Myocyte (in vitro differentiated cells): ENCODE results near the gene TAC3. TPM values are rescaled to one million over a fixed set of nuclear protein-coding genes. Genes with fewer than 3 reads are reported as not detected.
"Not testable (repeated sequence)": the region's sequence is repeated elsewhere in the genome, so short reads cannot be mapped to it uniquely, and the experiment has no call there.

Experiments used
- DNase-seq: peaks from one replicate; pipeline ENCODE4 v3.0.0-alpha.2; 2012; ENCODE audit warnings: low read depth
- total RNA-seq: library from RNA; depleted of rRNA; stranded (reverse); fragments of >200 nt; gene quantifications from 2 replicates; pipeline ENCODE4 v1.2.3, GENCODE V29; 2014

TAC3 gene
- total RNA-seq, 1 donor from 2014 or later: not detected

DNA sequence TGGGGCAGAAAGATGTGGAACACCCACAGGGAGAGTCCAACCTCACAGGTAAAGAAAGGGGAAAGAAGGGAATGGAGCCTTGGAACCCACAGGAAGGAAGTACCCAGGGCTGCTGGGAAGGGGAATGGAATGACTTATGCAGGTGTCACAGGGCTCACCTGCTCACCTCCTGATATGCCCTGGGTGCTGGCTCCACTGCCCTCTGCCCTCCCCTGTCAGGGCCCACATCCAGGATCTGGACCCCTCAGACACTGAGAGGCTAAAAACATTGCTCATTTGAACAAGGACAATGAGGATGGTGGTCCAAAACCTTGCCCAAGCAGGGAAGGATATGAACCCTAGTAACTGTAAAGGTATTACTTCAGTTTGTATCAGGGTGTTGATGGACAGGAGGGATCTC lies 29.3 kb downstream of the TAC3 start:
- no peak for DNase-seq

DNA sequence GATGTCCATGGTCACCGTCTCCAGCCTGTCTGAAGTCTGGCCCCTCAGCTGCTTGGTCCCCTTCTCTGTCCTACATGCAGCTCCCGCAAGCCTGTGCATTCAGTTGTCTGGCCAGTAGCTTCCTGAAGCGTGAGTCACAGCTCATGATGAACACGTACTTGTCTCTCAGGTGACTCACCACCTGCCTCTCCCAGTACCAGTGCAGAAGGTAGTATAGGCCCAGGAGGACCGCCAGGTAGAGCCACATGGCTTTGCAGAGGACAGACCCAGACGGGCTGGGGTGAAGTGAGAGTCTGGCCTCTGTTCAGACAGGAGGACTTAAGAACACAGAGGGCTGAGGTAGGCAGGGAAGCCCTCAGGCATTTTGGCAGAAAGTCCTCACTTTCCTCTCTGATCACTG lies 30.6 kb downstream of the TAC3 start:
- not testable (repeated sequence) for DNase-seq

DNA sequence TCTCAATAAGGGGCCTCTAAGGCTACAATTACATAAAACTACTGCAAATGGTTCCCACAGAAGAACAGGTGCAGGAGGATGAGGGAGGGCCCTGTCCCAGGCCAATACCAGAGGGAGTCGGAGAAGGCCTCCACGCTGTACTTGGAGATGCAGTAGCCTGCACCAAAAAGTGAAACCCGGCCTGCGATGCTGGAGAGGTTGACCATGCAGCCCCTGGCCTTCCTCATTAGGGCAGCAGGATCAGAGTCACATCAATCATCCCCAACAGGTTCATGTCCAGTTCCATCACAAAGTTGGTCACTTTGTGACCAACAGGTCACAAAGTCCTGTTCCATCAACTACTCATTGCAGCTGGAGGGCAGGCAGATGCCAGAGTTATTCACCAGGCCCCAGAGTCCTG lies 32.9 kb downstream of the TAC3 start:
- peak; percentile 32 for DNase-seq

- not testable (repeated sequence) for DNase-seq
These were observed 33.6 kb downstream of the TAC3 start for GRCh38 chr12:56982578-56983236.

GRCh38 chr12:56980941-56981530 lies 35.3 kb downstream of the TAC3 start:
- no peak for DNase-seq

DNA sequence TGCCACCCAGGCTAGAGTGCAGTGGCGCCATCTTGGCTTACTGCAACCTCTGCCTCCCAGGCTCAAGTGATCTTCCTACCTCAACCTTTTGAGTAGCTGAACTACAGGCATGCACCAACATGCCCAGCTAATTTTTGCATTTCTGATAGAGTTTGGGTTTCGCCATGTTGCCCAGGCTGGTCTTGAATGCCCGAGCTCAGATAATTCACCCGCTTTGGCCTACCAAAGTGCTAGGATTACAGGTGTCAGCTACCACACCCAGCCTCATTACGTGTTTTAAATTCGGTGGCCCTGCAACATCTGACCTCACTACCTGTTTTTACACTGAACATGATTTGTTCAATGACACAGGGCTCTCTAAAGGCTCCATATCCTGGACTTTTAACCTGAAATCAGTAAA lies 36.1 kb downstream of the TAC3 start:
- DNase-seq: no peak

DNA sequence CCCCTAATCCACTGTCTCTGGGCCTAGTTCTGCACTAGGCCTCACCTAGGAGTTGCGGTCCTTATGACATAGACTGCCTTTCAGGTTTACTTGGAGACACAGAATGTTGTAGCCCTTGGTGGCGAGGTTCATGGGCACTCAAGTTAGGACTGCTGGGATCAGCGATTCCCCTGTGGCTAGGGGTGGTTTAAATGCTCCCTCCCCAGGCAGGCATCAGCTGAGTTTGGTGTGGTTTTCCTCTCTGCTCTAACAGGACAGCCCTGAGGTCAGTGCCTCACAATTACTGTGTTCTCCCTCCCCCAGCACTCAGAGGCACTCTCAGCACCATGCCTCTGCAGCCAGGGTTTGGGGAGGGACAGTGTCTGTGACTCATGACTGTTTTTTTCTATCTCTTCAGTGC lies 36.7 kb downstream of the TAC3 start:
- DNase-seq: peak; percentile 45

DNA sequence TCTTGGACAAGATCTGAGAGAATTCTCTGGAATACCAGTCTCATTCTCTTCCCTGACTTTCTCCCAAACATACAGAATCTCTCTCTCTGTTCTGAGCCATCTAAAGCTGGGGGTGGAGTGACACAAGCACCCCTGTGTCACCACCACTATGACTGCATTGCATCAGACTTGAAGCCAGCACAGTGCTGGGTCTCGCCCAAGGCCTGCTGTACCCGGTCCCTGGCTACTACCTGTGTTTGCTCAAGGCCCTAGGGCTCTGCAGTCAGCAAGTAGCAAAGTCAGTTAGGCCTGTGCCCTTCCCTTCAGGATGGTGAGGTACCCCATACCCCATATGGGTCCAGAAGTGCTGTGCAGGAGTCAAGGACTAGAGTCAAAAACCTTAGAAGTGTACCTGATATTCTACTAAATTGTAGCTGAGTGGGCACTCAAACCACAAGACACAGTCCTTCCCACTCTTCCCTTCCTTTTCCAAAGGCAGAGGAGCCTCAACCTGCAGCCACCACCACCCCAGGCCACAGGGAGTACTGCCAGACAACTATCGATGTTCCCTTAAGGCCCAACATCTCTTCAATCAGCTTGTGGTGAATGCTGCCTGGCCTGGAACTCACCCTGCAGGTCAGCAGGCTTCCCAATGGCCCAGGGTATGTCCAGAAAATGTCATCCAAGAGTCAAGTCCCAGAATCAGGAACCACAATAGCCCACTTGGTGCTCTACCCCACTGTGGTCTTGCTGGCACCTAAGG lies 37.8 kb downstream of the TAC3 start:
- DNase-seq: no peak

DNA sequence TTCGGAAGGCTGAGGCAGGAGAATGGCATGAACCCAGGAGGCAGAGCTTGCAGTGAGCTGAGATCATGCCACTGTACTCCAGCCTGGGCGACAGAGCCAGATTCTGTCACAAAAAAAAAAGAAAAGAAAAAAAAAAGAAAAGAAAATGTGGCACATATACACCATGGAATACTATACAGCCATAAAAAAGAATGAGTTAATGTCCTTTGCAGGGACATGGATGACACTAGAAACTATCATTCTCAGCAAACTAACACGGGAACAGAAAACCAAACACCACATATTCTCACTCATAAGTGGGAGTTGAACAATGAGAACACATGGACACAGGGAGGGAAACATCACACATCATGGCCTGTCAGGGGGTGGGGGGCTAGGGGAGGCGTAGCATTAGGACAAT lies 39.0 kb downstream of the TAC3 start:
- DNase-seq: not testable (repeated sequence)

DNA sequence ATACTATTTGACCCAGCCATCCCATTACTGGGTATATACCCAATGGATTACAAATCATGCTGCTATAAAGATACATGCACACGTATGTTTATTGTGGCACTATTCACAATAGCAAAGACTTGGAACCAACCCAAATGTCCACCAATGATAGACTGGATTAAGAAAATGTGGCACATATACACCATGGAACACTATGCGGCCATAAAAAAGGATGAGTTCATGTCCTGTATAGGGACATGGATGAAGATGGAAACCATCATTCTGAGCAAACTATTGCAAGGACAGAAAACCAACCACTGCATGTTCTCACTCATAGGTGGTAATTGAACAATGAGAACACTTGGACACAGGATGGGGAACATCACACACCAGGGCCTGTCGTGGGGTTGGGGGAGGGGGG lies 42.1 kb downstream of the TAC3 start:
- not testable (repeated sequence) for DNase-seq

DNA sequence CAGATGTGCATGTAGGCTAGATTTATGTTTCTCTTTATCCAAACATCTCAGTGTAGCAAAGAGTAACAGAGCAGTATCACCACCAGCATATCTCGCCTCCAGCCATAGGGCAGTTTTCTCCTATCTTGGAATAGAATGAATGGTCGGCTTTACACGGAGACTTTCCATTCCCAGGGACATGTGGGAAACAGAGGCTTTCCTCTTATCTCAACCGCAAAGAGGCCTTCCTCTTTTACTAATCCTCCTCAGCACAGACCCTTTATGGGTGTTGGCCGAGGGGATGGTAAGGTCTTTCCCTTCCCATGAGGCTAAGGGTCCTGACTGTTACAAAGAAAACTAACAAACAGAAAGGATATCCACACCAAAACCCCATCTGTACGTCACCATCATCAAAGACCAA lies 47.4 kb downstream of the TAC3 start:
- DNase-seq: not testable (repeated sequence)

DNA sequence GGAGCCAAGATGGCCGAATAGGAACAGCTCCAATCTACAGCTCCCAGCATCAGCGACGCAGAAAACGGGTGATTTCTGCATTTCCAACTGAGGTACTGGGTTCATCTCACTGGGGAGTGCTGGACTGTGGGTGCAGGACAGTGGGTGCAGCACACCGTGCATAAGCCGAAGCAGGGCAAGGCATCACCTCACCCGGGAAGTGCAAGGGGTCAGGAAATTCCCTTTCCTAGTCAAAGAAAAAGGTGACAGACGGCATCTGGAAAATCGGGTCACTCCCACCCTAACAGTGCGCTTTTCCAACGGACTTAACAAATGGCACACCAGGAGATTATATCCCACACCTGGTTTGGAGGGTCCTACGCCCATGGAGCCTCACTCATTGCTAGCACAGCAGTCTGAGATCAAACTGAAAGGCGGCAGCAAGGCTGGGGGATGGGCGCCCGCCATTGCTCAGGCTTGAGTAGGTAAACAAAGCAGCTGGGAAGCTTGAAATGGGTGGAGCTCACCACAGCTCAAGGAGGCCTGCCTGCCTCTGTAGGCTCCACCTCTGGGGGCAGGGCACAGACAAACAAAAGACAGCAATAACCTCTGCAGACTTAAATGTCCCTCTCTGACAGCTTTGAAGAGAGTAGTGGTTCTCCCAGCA lies 50.2 kb downstream of the TAC3 start:
- DNase-seq: not testable (repeated sequence)

- not testable (repeated sequence) for DNase-seq
These were observed 51.2 kb downstream of the TAC3 start for GRCh38 chr12:56965124-56965523.

DNA sequence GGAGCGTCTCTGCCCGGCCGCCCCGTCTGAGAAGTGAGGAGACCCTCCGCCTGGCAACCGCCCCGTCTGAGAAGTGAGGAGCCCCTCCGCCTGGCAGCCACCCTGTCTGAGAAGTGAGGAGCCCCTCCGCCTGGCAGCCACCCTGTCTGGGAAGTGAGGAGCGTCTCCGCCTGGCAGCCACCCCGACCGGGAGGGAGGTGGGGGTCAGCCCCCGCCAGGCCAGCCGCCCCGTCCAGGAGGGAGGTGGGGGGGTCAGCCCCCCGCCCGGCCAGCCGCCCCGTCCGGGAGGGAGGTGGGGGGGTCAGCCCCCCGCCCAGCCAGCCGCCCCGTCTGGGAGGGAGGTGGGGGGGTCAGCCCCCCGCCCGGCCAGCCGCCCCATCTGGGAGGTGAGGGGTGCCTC lies 52.8 kb downstream of the TAC3 start:
- DNase-seq: not testable (repeated sequence)

- not testable (repeated sequence) for DNase-seq
These were observed 54.1 kb downstream of the TAC3 start for GRCh38 chr12:56962247-56962646.

Other genes with a start within 250 kb of the TAC3 start
- 0.16 TPM in 1 of 2 replicates, not detected in the other for gene SDR9C7, start 82.1 kb downstream of the TAC3 start, total RNA-seq
- 0.10 and 0.13 TPM in 2 replicates for gene RDH16, start 58.9 kb downstream of the TAC3 start, total RNA-seq
- gene ZBTB39, start 10.0 kb downstream of the TAC3 start, total RNA-seq: 3.9 and 4.0 TPM in 2 replicates
- gene MYO1A, start 33.6 kb upstream of the TAC3 start, total RNA-seq: not detected in 2 replicates
- 9.9 and 19.1 TPM in 2 replicates for gene NEMP1, start 62.3 kb upstream of the TAC3 start, total RNA-seq
- gene NAB2, start 72.6 kb upstream of the TAC3 start, total RNA-seq: 50.6 and 76.7 TPM in 2 replicates
- 51.1 and 59.4 TPM in 2 replicates for gene STAT6, start 94.8 kb upstream of the TAC3 start, total RNA-seq
- gene LRP1, start 112.0 kb upstream of the TAC3 start, total RNA-seq: 40.0 and 53.8 TPM in 2 replicates
- gene LRP1-AS, start 131.1 kb upstream of the TAC3 start, total RNA-seq: not detected in 2 replicates
- gene NXPH4, start 200.3 kb upstream of the TAC3 start, total RNA-seq: 2.4 and 4.3 TPM in 2 replicates
- 147 and 153 TPM in 2 replicates for gene SHMT2, start 213.2 kb upstream of the TAC3 start, total RNA-seq
- 594 and 728 TPM in 2 replicates for gene STAC3, start 234.7 kb upstream of the TAC3 start, total RNA-seq